Mesendoderm (in vitro differentiated cells): ENCODE data around the gene MBNL1.

Experiments
- DNase-seq: peaks from one replicate; pipeline ENCODE4 v3.0.0; 2013
- H2AK5ac ChIP-seq: 2 replicates; pipeline ENCODE4 v1.6.1; 2013; ENCODE audit warnings: low read length, inconsistent platforms
- H2BK120ac ChIP-seq: 2 replicates; pipeline ENCODE4 v1.6.1; 2013; ENCODE audit warnings: low read depth, mild to moderate bottlenecking, low read length, moderate library complexity, mixed read lengths
- H2BK15ac ChIP-seq: replicated peaks from 2 replicates; pipeline ENCODE4 v1.6.1; 2013; ENCODE audit warnings: low read depth, mild to moderate bottlenecking, moderate library complexity
- H2BK5ac ChIP-seq: 2 replicates; pipeline ENCODE4 v1.6.1; 2013; ENCODE audit warnings: low read length, inconsistent platforms
- H3K18ac ChIP-seq: 2 replicates; pipeline ENCODE4 v1.6.1; 2013; ENCODE audit warnings: mild to moderate bottlenecking, low read length, mixed read lengths
- H3K23ac ChIP-seq: one replicate; pipeline ENCODE4 v1.6.1; 2013; ENCODE audit warnings: low read length
- H3K27ac ChIP-seq: 2 replicates; pipeline ENCODE4 v1.5.1; 2013; ENCODE audit warnings: low read depth, mild to moderate bottlenecking, inconsistent platforms, low read length, moderate library complexity
- H3K27me3 ChIP-seq: 2 replicates; pipeline ENCODE4 v1.6.1; 2013; ENCODE audit warnings: low read length, control low read depth, mild to moderate bottlenecking, inconsistent platforms; ENCODE audit not compliant: insufficient read depth, poor library complexity
- H3K36me3 ChIP-seq: 2 replicates; pipeline ENCODE4 v1.6.1; 2013; ENCODE audit warnings: low read length, inconsistent platforms; ENCODE audit not compliant: control insufficient read depth, insufficient read depth
- H3K4ac ChIP-seq: one replicate; pipeline ENCODE4 v1.6.1; 2013; ENCODE audit warnings: low read depth, mild to moderate bottlenecking, low read length, moderate library complexity
- H3K4me1 ChIP-seq: 2 replicates; pipeline ENCODE4 v1.6.1; 2013; ENCODE audit warnings: low read depth, low read length, inconsistent platforms; ENCODE audit not compliant: control insufficient read depth
- H3K4me2 ChIP-seq: 2 replicates; pipeline ENCODE4 v1.6.1; 2013; ENCODE audit warnings: low read length
- H3K4me3 ChIP-seq: 2 replicates; pipeline ENCODE4 v1.5.1; 2013; ENCODE audit warnings: mild to moderate bottlenecking, low read length
- H3K56ac ChIP-seq: one replicate; pipeline ENCODE4 v1.6.1; 2013; ENCODE audit warnings: low read length
- H3K79me1 ChIP-seq: 2 replicates; pipeline ENCODE4 v1.6.1; 2013; ENCODE audit warnings: low read length, inconsistent platforms
- H3K79me2 ChIP-seq: 2 replicates; pipeline ENCODE4 v1.6.1; 2013; ENCODE audit warnings: mild to moderate bottlenecking, low read length; ENCODE audit not compliant: control insufficient read depth, insufficient read depth
- H3K9ac ChIP-seq: 2 replicates; pipeline ENCODE4 v1.6.1; 2013; ENCODE audit warnings: low read length, inconsistent platforms
- H4K5ac ChIP-seq: one replicate; pipeline ENCODE4 v1.6.1; 2013; ENCODE audit warnings: low read length
- H4K8ac ChIP-seq: one replicate; pipeline ENCODE4 v1.6.1; 2013; ENCODE audit warnings: low read depth, mild to moderate bottlenecking, control low read depth, low read length, moderate library complexity
- WGBS: extraction: QIAGEN DNeasy Blood & Tissue Kit; methylation state at CpG from one replicate; pipeline ENCODE4 v1.1.7; 2013; ENCODE audit warnings: low lambda C conversion rate, missing lambda C conversion rate; ENCODE audit not compliant: insufficient coverage; ENCODE audit errors: extremely low coverage; 5-methylcytosine and 5-hydroxymethylcytosine counted together

MBNL1 gene

DNA sequence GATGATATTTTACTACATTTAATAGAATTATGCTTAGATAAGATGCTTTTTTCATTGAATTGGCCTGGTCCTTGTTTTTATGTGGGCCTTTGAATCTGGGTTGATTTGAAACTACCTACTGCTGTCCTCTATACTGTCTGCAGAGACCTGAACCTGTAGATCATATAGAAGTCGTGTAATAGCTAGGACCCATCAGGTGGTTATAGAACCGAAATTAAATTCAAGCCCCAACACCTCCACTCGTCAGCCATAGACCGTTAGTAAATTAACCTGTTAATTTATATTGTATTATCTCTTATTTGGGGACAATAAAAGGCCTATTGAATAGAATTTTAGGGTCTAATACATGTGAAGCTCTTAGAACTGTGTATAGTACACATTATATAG, 108.4 kb downstream of the MBNL1 start:
- Histone ChIP-seq H3K18ac (no peak overlapping the region), H4K5ac (no peak overlapping the region), H3K4me2 (no peak overlapping the region), H2AK5ac (no peak overlapping the region), H3K27me3 (no peaks in the 10 kb centered on the region), H2BK5ac (no peak overlapping the region), H3K4me1 (no peaks in the 10 kb centered on the region), H3K79me1 (no peaks in the 10 kb centered on the region), H2BK15ac (no peak overlapping the region), H3K4me3 (no peak overlapping the region), H3K79me2 (no peaks in the 10 kb centered on the region), H3K27ac (no peak overlapping the region), H3K56ac (no peak overlapping the region), H2BK120ac (no peak overlapping the region), H3K9ac (no peak overlapping the region), H4K8ac (no peak overlapping the region), H3K23ac (no peak overlapping the region), H3K36me3 (no peaks in the 10 kb centered on the region), H3K4ac (no peak overlapping the region)
- no peak for DNase-seq
- no CpG with 5 or more reads among the region's 4 CpGs for WGBS

DNA sequence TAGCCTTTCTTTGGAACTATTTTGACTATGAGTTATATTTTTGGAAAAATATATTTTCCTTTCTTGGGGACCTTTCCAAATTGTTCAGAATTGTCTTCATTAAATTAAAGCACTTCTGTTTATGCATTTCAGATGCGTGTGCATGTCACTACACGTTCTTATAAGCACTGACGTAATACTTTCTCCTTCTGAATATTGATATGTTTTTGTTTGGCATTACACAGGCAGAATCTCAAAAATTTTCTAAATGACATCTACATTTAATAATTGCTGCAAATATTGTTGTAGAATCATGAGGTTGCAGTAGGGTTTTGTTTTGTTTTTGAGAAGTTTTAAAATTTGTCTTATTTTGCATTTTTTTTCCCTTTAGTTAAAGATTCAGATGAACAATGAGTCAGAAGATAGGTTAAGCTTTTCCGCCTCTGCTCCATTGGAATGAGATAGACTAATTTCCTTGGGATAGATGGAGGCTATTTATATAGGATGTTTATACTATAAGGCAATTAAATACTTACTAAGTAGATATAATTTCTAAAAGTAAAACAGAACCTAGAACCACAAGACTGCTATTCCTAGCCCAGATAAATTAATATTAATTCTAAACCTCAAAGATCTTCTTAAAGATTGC, 110.8 kb downstream of the MBNL1 start:
- no peak overlapping the region for H2BK15ac ChIP-seq

DNA sequence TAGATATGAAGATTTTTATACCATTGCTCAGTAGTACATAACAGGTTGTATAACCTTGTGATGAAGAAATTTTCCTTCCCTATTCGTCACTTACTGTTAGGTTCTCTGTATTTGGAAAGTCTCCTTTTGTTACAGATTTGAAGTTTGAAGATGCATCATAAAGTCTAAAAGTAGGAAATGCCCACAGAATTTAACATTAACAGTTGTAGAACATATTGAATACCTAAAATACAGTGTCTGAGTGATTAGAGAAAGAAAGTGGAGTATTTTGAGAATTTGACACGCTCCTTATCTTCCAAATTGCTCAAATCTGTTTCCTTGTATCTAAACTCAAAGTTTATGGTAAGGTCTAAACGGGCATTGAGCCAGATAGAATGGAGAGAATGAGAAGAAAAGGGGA, 111.3 kb downstream of the MBNL1 start:
- H3K56ac ChIP-seq = no peak overlapping the region
- no peak overlapping the region for H4K5ac ChIP-seq
- no peaks in the 10 kb centered on the region for H3K79me1 ChIP-seq
- H3K27me3 ChIP-seq = no peaks in the 10 kb centered on the region
- H2AK5ac ChIP-seq = no peak overlapping the region
- no peak overlapping the region for H3K27ac ChIP-seq
- no peak overlapping the region for H3K4me3 ChIP-seq
- no peaks in the 10 kb centered on the region for H3K4me1 ChIP-seq
- no peak overlapping the region for H3K18ac ChIP-seq
- no peak overlapping the region for H3K23ac ChIP-seq
- no peak overlapping the region for H3K4me2 ChIP-seq
- H4K8ac ChIP-seq = no peak overlapping the region
- DNase-seq = no peak
- H2BK120ac ChIP-seq = no peak overlapping the region
- no peak overlapping the region for H3K9ac ChIP-seq
- no peak overlapping the region for H2BK5ac ChIP-seq
- H2BK15ac ChIP-seq = no peak overlapping the region
- no peak overlapping the region for H3K4ac ChIP-seq
- WGBS = no CpG with 5 or more reads among the region's 3 CpGs
- no peaks in the 10 kb centered on the region for H3K36me3 ChIP-seq
- H3K79me2 ChIP-seq = no peaks in the 10 kb centered on the region

More for the DNA sequence above, 110.8 kb downstream of the MBNL1 start:
- H2BK120ac ChIP-seq = no peak overlapping the region
- H3K4ac ChIP-seq = no peak overlapping the region
- no peak overlapping the region for H4K5ac ChIP-seq
- H3K36me3 ChIP-seq = no peaks in the 10 kb centered on the region
- no peak overlapping the region for H2BK5ac ChIP-seq
- H3K56ac ChIP-seq = no peak overlapping the region
- H3K4me3 ChIP-seq = no peak overlapping the region
- H4K8ac ChIP-seq = no peak overlapping the region
- no peaks in the 10 kb centered on the region for H3K27me3 ChIP-seq
- H2AK5ac ChIP-seq = no peak overlapping the region
- H3K23ac ChIP-seq = no peak overlapping the region
- H3K4me2 ChIP-seq = no peak overlapping the region
- no peak overlapping the region for H3K9ac ChIP-seq
- no peak overlapping the region for H3K27ac ChIP-seq
- no peaks in the 10 kb centered on the region for H3K79me2 ChIP-seq
- no peak overlapping the region for H3K18ac ChIP-seq
- WGBS = no CpG with 5 or more reads among the region's 4 CpGs
- H3K79me1 ChIP-seq = no peaks in the 10 kb centered on the region
- no peaks in the 10 kb centered on the region for H3K4me1 ChIP-seq
- DNase-seq = no peak

- H3K79me2 ChIP-seq = no peaks in the 10 kb centered on the region
- no peak overlapping the region for H4K8ac ChIP-seq
- no peaks in the 10 kb centered on the region for H3K27me3 ChIP-seq
- H3K56ac ChIP-seq = no peak overlapping the region
- DNase-seq = no peak
- H3K27ac ChIP-seq = no peak overlapping the region
- H3K23ac ChIP-seq = no peak overlapping the region
- H3K18ac ChIP-seq = no peak overlapping the region
- no peaks in the 10 kb centered on the region for H3K36me3 ChIP-seq
- no CpG with 5 or more reads among the region's 2 CpGs for WGBS
- H3K79me1 ChIP-seq = no peaks in the 10 kb centered on the region
- H2BK120ac ChIP-seq = no peak overlapping the region
- H3K4me3 ChIP-seq = no peak overlapping the region
- H3K9ac ChIP-seq = no peak overlapping the region
- no peak overlapping the region for H3K4ac ChIP-seq
- no peak overlapping the region for H2BK15ac ChIP-seq
- H2BK5ac ChIP-seq = no peak overlapping the region
- H3K4me1 ChIP-seq = no peaks in the 10 kb centered on the region
- no peak overlapping the region for H2AK5ac ChIP-seq
- no peak overlapping the region for H3K4me2 ChIP-seq
- no peak overlapping the region for H4K5ac ChIP-seq
These were observed 113.2 kb downstream of the MBNL1 start for GRCh38 chr3:152381881-152382295.

GRCh38 chr3:152382312-152383135, 113.8 kb downstream of the MBNL1 start:
- H3K27me3 ChIP-seq = no peaks in the 10 kb centered on the region
- no peak overlapping the region for H3K4ac ChIP-seq
- H3K4me2 ChIP-seq = no peak overlapping the region
- H3K56ac ChIP-seq = no peak overlapping the region
- no peak overlapping the region for H3K27ac ChIP-seq
- no peaks in the 10 kb centered on the region for H3K36me3 ChIP-seq
- H2BK5ac ChIP-seq = no peak overlapping the region
- H3K9ac ChIP-seq = no peak overlapping the region
- H3K79me2 ChIP-seq = no peaks in the 10 kb centered on the region
- H2BK15ac ChIP-seq = no peak overlapping the region
- no peaks in the 10 kb centered on the region for H3K79me1 ChIP-seq
- H4K8ac ChIP-seq = no peak overlapping the region
- no peak overlapping the region for H3K18ac ChIP-seq
- no peak overlapping the region for H2AK5ac ChIP-seq
- H4K5ac ChIP-seq = no peak overlapping the region
- WGBS = no CpG with 5 or more reads among the region's 9 CpGs
- H3K4me1 ChIP-seq = no peaks in the 10 kb centered on the region
- DNase-seq = no peak
- no peak overlapping the region for H2BK120ac ChIP-seq
- no peak overlapping the region for H3K4me3 ChIP-seq
- no peak overlapping the region for H3K23ac ChIP-seq
